ENCODE measurements around the gene TEAD2.
"Not testable (repeated sequence)": the region's sequence is repeated elsewhere in the genome, so short reads cannot be mapped to it uniquely, and the experiment has no call there.

The TEAD2 gene

DNA sequence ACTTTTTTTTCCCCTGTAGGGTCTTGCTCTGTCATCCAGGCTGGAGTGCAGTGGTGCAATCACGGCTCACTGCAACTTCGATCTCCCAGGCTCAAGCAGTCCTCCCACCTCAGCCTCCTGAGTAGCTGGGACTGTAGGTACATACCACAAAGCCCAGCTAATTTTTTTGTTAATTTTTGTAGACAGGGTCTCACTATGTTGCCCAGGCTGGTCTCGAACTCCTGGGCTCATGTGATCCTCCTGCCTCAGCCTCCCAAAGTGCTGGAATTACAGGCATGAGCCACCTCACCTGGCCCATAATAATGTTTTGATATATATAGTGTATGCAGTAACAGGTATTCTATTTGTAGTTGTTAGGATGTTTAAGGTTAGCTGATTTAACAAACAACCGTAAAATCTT lies 31.0 kb downstream of the TEAD2 start:
- DNase-seq (ENCODE audit: low read depth), result not testable (repeated sequence)

- no peak for DNase-seq (ENCODE audit: low read depth)
Measured at GRCh38 chr19:49328741-49329140, 33.5 kb downstream of the TEAD2 start.

- DNase-seq (ENCODE audit: low read depth), result no peak
Measured at GRCh38 chr19:49327878-49328544, 34.2 kb downstream of the TEAD2 start.

DNA sequence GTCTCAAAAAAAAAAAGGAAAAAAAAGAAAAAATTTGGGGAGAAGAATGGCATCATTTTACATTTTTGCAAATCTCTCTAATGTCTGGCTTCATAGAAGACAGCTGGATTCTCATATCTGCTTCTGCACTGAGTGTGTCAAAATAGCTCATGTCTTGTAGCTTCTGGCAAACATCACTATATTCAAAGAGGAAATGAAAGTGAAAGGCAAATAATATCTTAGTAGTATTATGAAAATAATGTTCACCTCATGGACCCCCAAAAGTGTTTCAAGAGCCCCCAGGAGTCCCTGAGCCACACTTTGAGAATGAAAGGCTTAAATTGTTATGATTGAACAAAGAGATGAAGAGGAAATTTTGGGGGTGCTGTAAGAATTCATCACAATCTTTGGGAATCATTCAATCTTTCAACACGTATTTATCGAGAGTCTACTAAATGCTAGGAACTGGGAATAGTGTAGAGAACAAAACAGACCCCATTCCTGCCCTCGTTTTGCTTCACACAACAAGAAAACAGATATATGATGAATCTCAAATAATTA lies 36.0 kb downstream of the TEAD2 start:
- no peak for DNase-seq (ENCODE audit: low read depth)

DNA sequence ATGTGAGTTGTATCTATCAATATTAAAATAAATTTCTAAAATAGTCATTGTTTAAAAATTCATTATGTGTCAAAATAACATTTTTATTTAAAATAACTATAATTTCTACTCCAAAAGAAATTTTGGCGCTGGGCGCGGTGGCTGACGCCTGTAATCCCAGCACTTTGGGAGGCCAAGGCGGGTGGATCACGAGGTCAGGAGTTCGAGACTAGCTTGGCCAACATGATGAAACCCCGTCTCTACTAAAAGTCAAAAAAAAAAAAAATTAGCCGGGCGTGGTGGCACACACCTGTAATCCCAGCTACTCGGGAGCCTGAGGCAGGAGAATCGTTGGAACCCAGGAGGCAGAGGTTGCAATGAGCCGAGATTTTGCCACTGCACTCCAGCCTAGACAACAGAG lies 36.5 kb downstream of the TEAD2 start:
- DNase-seq (ENCODE audit: low read depth), result not testable (repeated sequence)

- no peak for DNase-seq (ENCODE audit: low read depth)
Measured at GRCh38 chr19:49324801-49325576, 37.2 kb downstream of the TEAD2 start, which contains the start of gene SLC6A16. TSS of gene SLC6A16 (minus strand) at chr19:49325191. CDS start at chr19:49311347, 13,844 bp downstream.

DNA sequence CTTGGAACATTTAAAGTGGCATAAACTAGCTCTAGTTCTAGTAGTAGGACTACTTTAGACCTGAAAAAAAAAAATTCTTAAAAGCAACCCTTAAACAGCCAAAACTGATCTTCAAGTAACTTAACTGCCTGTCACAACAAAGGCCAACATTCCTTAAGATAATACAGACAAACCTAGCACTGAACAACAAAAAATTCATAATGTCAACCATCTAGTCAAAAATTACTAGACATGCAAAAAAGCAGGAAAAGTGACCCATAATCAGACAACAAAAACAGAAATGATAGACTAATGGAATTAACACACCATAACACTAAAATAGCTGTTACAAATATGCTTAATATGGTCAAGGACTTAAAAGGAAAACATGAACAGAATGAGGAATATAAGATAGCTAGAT lies 43.9 kb downstream of the TEAD2 start:
- no peak for DNase-seq (ENCODE audit: low read depth)

DNA sequence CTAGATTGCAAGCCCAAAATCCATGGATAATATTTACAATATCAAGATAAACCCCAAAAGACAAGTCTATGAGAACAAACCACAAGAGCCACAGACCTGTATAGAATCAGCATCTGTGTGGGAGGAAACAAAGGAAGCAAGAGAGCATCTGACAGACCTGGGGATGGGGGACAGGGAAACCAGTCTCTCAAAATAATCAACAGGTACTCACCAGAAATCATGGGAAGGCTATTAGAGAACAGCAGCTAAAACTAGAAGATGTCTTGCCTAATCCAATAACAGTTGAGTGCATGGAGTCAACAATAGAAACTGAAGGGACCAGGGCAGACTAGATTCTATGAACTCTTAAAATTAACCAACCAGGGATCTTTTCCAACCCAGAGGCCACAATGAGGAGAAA lies 45.9 kb downstream of the TEAD2 start:
- no peak for DNase-seq (ENCODE audit: low read depth)

DNA sequence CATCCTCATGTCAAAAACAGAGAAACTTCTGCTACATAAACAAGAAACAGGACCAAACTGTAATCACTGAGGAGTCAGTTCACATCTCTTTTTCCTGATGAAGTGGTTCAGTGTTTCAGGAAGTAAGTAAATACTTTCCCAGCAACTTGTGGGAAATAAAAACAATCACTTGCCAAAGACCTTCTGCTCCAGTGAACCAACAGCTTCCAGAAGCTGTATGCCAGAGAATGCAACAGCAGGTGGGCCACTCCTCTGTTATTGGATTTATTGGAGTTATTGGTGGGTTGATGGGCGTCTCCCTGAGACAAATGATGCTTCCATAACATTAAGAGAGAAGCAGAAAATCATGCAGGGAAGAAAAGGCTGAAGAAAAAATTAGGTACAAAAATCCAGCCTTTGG lies 47.1 kb downstream of the TEAD2 start:
- no peak for DNase-seq (ENCODE audit: low read depth)

DNA sequence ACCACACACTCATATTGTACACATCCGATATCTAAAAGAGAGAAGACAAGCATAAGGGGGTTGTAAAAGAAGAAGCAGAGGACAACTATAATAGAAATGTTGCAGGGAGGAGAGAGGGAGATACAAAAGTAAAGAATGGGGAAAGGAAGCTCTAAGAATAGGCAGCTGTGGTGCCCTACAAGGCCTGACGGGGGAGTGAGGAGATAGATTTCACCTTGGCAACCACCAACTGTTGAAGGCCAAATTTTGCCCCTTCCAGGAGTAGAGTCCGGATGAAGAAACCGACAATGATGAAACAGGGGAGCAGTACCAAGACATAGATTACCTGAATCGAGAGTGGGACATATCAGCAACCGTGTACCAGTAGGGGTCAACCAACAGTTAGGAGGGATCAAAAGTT lies 53.1 kb downstream of the TEAD2 start:
- no peak for DNase-seq (ENCODE audit: low read depth)

DNA sequence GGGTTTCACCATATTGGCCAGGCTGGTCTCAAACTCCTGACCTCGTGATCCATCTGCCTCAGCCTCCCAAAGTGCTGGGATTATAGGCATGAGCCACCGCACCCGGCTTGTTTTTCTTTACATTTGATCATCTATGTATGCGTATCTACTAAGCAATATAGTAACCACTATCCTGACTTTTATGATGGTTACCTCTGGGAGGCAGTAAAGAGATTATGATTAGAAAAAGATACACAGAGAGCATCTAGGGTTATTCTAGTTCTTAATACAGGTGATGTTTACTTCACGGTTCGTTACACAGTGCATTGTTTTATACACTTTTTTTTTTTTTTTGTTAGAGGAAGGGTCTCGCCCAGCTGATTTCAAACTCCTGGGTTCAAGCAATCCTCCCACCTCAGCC lies 55.5 kb downstream of the TEAD2 start:
- not testable (repeated sequence) for DNase-seq (ENCODE audit: low read depth)

DNA sequence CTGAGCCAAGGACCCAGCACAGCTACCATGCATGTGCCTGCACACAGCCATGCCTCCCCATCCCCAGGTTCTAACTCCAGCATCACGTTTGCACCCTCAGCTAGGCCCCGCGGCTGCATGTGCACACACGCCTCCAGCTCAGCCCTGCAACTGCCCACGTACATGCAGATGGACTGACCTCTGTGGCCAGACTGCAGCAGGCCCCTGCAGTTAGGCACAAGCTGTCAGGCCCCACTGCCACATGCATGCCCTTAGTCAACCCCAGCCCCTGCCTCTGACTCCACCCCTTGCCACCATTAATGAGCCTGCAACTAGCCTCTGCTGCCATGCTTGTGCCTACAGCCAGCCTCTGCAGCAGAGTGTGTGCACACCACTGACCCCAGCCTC lies 60.4 kb downstream of the TEAD2 start:
- DNase-seq (ENCODE audit: low read depth), result no peak

GRCh38 chr19:49301165-49301865 lies 60.9 kb downstream of the TEAD2 start:
- DNase-seq (ENCODE audit: low read depth), result peak; percentile 73

DNA sequence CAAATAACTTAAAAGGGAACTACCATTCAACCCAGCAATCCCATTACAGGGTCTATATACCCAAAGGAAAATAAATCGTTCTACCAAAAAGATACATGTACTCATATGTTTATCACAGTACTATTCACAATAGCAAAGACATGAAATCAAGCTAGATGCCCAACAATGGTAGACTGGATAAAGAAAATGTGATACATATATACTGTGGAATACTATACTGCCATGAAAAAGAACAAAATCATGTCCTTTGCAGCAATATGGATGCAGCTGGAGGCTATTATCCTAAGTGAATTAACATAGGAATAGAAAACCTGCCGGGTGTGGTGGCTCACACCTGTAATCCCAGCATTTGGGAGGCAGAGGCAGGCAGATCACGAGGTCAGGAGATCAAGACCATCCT lies 63.6 kb downstream of the TEAD2 start:
- DNase-seq (ENCODE audit: low read depth), result not testable (repeated sequence)

GRCh38 chr19:49297403-49297802 lies 64.8 kb downstream of the TEAD2 start:
- no peak for DNase-seq (ENCODE audit: low read depth)

DNA sequence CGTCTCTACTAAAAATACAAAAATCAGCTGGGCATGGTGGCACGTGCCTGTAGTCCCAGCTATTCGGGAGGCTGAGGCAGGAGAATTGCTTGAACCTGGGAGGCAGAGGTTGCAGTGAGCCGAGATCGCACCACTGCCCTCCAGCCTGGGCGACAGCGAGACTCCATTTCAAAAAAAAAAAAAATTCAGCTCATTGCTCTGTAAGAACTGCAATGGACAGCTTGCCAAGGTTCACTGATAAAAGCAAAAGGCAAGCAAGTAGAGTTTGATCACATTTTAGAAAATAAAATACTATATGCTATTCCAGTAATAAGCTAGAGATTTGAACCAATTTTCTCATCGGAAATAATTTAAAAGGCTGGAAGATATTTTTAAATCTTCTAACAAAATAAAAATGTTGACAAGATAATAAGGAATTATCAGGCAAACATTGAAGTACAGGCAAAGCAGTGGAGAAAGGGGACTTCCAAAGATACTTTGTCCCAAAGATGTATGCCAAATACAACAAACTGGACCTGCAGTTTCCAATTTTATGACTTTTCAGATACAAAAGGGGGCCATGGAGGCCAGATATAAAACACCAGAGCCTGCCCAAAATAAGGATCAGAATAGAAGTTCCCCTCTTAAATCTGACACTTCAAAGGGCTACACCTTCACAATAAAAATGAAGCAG lies 66.9 kb downstream of the TEAD2 start:
- no peak for DNase-seq (ENCODE audit: low read depth)

DNA sequence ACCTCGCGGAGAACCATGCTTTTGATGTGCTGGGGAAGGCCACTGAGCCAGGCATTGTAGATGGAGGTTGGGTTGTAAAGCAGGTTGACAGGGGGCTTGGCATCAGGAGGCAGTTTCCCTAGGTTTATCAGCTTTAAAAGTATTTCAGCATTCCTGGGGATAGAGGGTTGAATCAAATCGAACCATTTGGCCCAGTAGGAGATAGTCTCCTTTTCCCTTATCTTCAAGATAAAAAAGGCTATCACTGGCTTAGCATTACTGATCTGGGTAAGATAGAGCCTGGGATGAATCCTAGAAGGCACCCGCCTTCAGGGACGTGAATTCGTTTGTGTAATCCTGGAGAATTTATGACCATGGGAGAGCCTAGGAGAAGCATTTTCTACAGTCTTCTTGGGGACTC lies 67.8 kb downstream of the TEAD2 start:
- no peak for DNase-seq (ENCODE audit: low read depth)

Measured in stimulated activated CD8-positive, alpha-beta memory T cell treated with anti-CD3 and anti-CD28 coated beads, Interleukin-4, amount 100 ng/mL, for 24 hours (primary cell).